Activated CD4-positive, alpha-beta T cell treated with anti-CD3 and anti-CD28 coated beads, Interleukin-10, Interleukin-2, amounts not matched to agents 100 ng/mL and 50 ng/mL, durations not matched to agents 16 hours and 8 hours (primary cell): Measurements from ENCODE around the gene SLC17A4.
A peak's percentile ranks its signal among the peaks of the same experiment; 100 is the strongest.

Experiments
- DNase-seq: peaks from one replicate; pipeline ENCODE4 v3.0.0-alpha.2; 2020

The SLC17A4 gene

DNA sequence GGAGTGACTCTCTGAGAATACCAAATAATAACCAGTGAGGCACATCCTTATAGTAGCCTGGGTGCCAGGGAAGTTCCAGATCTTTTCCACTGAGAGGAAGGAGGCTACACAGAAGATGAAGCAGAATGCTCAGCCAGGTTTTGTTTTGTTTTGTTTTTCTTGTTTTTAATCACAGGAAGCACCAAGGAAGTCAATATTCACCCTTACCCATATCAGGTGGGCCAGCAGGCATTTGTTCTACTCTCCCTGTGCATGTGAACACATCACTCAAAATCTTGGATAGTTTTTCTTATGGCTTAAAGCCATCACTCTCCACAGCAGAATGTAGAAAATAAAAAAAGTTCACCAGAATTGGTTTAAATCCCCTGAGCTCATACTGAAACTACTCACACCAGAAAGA is 66.8 kb downstream of the SLC17A4 start:
- peak; percentile 57 for DNase-seq

DNA sequence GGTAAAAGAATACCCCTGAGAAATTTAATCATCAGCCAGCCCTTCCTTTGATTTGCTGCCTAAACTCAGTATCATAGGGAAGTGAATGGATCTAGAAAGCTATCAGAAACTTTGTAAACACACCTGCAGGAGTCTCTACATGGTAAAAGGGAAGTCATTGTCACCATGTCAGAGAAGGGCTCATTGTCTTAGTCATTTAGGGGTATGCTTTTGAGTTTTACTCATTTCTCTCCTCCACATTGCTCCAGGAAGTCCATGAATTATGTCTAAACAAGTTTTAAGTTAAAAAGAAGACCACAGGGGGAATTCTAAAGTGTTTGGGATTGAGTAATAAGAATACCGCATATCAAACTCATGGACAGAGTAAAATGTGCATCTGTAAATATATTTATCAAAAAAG is 74.8 kb downstream of the SLC17A4 start:
- DNase-seq = peak; percentile 84

DNA sequence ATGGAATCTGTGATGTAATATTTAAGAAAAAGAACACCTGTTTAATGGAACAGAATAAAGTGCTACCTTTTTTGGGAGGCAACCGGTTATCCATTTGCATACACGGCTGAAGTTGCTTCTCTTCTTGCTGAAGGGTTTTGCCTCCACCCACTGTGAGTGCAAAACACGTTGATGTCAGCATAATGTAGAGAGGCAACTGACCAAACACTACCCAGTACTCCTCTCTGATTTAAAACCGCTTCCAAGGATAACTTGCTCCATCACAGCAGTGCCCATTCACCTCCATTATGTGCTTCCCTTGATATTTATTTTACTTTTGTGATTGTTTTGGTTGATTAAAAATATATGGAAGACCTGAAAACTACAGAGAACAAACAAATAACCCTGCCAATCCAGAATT is 75.9 kb downstream of the SLC17A4 start:
- no peak for DNase-seq
